Mesodermal cell (in vitro differentiated cells): Measurements from ENCODE around the gene DUSP23.

Experiments used
- H3K27ac ChIP-seq: 2 replicates; pipeline ENCODE4 v1.7.0; 2013; ENCODE audit warnings: mild to moderate bottlenecking, low read depth, low read length, moderate library complexity; ENCODE audit not compliant: severe bottlenecking
- H3K36me3 ChIP-seq: 2 replicates; pipeline ENCODE4 v1.7.1; 2013; ENCODE audit warnings: mild to moderate bottlenecking, low read length, moderate library complexity; ENCODE audit not compliant: control insufficient read depth, insufficient read depth
- H3K4me1 ChIP-seq: one replicate; pipeline ENCODE4 v1.7.1; 2013; ENCODE audit warnings: mild to moderate bottlenecking, low read length; ENCODE audit not compliant: insufficient read depth, control insufficient read depth, poor library complexity, severe bottlenecking
- H3K4me3 ChIP-seq: 2 replicates; pipeline ENCODE4 v1.7.0; 2013; ENCODE audit warnings: low read length, control low read depth, mild to moderate bottlenecking; ENCODE audit not compliant: insufficient read depth, poor library complexity, severe bottlenecking; ENCODE audit errors: extremely low read depth
- H3K9me3 ChIP-seq: 2 replicates; pipeline ENCODE4 v1.7.1; 2013; ENCODE audit warnings: mild to moderate bottlenecking, low read length, moderate library complexity; ENCODE audit not compliant: control insufficient read depth
- WGBS, 2 experiments: methylation state at CpG; one replicate each; pipeline ENCODE4 v1.1.5; 2013; ENCODE audit warnings: missing lambda C conversion rate in 2 of 2; ENCODE audit not compliant: insufficient coverage in 2 of 2; 5-methylcytosine and 5-hydroxymethylcytosine counted together

DUSP23 gene

GRCh38 chr1:159828176-159828575 is 47.4 kb downstream of the DUSP23 start:
- WGBS, 2 experiments = 40 to 70% methylated on average over 1 to 2 of the region's 3 CpGs
- Histone ChIP-seq H3K9me3 (no peaks in the 10 kb centered on the region), H3K4me3 (no peak overlapping the region), H3K27ac (no peak overlapping the region), H3K4me1 (peaks cover 22% of the 10 kb centered on the region), H3K36me3 (no peaks in the 10 kb centered on the region)

GRCh38 chr1:159828581-159829272 is 48.0 kb downstream of the DUSP23 start:
- 92 to 96% methylated on average over 10 to 11 of the region's 11 CpGs for WGBS, 2 experiments
- H3K9me3 ChIP-seq = no peaks in the 10 kb centered on the region

GRCh38 chr1:159829273-159829634 is 48.5 kb downstream of the DUSP23 start:
- H3K9me3 ChIP-seq = no peaks in the 10 kb centered on the region
- 25 to 39% methylated on average over 3 of the region's 3 CpGs for WGBS, 2 experiments
- peaks cover 22% of the 10 kb centered on the region for H3K4me1 ChIP-seq
- no peak overlapping the region for H3K4me3 ChIP-seq
- no peak overlapping the region for H3K27ac ChIP-seq
- no peaks in the 10 kb centered on the region for H3K36me3 ChIP-seq

More at GRCh38 chr1:159828581-159829272, 48.0 kb downstream of the DUSP23 start:
- Histone ChIP-seq H3K4me1 (peaks cover 22% of the 10 kb centered on the region), H3K36me3 (no peaks in the 10 kb centered on the region), H3K27ac (no peak overlapping the region), H3K4me3 (no peak overlapping the region)

- no peaks in the 10 kb centered on the region for H3K9me3 ChIP-seq
- no peak overlapping the region for H3K4me3 ChIP-seq
- 83 to 87% methylated on average over 17 to 18 of the region's 18 CpGs for WGBS, 2 experiments
- H3K27ac ChIP-seq = no peak overlapping the region
- peaks cover 22% of the 10 kb centered on the region for H3K4me1 ChIP-seq
- no peaks in the 10 kb centered on the region for H3K36me3 ChIP-seq
These were observed 49.2 kb downstream of the DUSP23 start for GRCh38 chr1:159829822-159830465.

GRCh38 chr1:159830722-159831121 is 50.0 kb downstream of the DUSP23 start:
- 89 to 98% methylated on average over 7 to 8 of the region's 8 CpGs for WGBS, 2 experiments
- Histone ChIP-seq H3K4me1 (peaks cover 19% of the 10 kb centered on the region), H3K4me3 (no peak overlapping the region), H3K27ac (no peak overlapping the region), H3K36me3 (no peaks in the 10 kb centered on the region), H3K9me3 (no peaks in the 10 kb centered on the region)

GRCh38 chr1:159831412-159832141 is 50.8 kb downstream of the DUSP23 start:
- no peak overlapping the region for H3K4me3 ChIP-seq
- H3K9me3 ChIP-seq = no peaks in the 10 kb centered on the region
- 44 to 51% methylated on average over 4 of the region's 7 CpGs for WGBS, 2 experiments
- peaks cover 19% of the 10 kb centered on the region for H3K4me1 ChIP-seq
- H3K36me3 ChIP-seq = no peaks in the 10 kb centered on the region
- no peak overlapping the region for H3K27ac ChIP-seq
